Measurements from ENCODE around the gene SPATA32.
A peak's percentile ranks its signal among the peaks of the same experiment; 100 is the strongest.

SPATA32 gene

GRCh38 chr17:45227926-45228762 lies 33.8 kb downstream of the SPATA32 start:
- DNase-seq, result no peak

DNA sequence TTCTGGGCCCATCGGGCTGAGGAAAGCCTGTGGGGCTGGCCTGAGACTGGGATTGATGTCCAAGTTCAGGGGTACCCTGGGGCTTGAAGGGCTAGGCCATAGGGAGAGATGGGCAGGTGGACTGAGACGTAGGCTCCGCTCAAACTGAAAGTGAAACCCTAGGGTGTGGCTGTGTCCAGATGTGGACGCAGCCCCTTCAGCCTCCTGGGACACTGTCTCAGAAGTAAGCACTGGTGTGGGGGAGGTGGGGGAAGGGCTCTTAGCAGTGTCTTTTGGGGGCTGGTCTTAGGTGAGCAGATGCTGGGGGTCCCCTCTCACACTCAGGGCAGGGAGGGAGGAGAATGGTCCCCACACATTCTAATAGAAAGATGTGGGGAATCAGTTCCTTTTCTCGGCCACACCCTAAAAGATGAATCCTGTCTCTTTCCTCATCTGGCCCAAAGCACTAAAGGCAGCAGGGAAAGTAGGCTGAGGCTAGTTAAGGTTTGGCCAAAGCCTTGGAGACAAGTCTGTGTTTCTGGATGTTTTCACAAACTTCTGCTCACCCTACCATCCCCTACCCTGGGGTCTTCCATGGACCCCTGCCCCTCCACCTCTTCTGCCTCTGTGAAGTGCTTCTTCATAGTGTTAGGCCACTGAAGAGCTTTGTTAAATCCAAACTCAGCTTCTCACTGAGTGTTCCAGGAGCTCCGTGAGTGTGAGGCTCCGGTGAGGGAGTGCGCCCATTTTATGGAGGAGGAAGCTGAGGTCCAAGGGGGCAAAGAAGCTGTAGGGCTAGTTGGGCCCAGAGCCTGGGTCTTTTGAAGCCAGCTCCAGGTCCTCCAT lies 34.6 kb downstream of the SPATA32 start:
- no peak for DNase-seq

DNA sequence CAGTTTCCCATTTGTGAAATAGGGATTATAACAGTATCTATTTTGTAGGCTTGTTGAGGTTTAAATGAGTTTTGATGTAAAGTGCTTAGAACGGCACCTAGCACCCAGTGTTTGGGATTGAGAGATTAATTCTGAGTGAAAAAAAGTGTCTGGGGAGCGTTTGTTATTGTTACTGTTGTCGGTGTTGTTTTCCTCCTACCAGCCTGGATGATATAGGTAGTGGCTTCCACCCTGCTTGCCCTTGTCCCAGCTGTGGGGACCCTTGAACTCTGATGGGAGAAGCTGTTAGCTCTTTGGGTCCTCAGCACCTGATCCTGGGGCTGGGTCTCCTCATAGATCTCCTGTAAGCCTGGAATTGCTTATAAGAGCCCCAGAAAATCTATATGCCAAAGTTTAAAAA lies 35.3 kb downstream of the SPATA32 start:
- DNase-seq, result no peak

GRCh38 chr17:45225964-45226530 lies 35.8 kb downstream of the SPATA32 start:
- no peak for DNase-seq

GRCh38 chr17:45225051-45225700 lies 36.7 kb downstream of the SPATA32 start:
- no peak for DNase-seq

GRCh38 chr17:45224671-45225050 lies 37.2 kb downstream of the SPATA32 start:
- DNase-seq, result no peak

DNA sequence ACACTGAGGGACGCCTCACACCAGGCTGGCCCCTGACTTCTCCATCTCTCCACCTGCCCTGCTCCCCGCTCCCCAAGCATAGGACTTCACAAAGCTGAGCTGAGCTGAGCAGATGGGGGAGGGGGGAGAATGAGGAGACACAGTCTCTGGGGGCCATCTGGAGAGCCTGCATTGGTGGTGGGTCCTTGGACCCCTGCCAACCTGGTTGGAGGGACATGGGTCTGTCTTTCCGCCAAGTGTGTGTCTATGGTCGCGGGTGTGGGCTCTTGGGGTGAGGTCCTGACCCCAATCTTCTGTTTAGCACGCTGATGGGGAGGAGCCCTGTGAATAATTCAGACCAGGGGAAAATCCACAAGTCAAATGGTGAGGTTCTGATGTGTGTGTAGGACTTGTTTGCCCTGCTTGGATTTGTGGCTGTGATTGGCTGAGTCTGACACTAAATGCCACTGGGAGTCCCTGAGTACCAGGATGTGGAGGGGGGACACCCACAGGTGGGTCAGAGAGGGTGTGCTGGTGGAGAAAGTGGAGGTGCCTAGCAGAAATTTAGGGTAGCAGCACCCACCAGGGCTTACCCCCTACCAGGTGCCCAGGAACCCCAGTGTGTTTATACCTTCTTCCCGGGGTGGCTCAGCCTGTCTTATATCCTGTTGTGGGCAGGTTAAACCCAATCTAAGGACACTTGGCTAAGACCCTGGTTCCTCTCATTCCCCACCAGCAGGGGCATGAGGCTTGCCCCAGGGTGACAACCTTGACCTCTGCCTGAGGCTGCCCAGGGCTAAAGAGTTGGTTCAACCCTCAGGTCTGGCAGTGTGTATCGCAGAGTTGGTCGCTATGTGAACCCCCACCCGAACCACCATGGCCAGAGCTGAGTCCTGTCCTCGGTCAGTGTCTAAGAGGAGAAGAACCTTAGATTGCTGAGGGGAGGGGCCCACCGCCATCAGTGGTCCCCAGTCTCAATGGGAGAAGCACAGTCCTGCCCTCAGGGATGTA lies 38.1 kb downstream of the SPATA32 start:
- no peak for DNase-seq

DNA sequence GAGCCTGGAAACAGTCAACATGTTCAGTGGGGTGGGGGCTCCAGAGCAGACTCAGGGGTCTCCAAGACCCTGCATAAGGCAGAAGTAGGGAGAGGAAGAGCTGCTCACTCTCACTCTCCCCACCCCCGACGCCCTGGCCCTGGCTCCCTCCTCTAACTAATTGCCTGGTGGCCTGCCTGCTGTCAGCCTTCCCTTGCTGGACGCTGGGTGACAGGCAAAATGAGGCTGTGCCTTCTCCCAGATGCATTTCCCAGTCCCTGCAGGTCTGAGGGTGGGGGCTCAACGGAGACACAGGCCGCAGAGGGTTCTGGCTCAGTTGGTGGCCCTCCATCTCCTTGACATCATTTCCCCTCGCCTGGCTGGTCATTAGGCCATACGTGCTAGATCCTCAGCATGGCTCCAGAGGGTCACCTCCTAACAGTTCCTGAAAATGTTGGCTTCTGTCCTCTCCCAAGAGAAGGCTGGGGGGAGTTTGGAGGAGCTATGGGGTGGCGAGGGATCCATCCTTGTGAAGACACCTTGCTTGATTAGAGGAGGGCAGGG lies 38.8 kb downstream of the SPATA32 start:
- no peak for DNase-seq

DNA sequence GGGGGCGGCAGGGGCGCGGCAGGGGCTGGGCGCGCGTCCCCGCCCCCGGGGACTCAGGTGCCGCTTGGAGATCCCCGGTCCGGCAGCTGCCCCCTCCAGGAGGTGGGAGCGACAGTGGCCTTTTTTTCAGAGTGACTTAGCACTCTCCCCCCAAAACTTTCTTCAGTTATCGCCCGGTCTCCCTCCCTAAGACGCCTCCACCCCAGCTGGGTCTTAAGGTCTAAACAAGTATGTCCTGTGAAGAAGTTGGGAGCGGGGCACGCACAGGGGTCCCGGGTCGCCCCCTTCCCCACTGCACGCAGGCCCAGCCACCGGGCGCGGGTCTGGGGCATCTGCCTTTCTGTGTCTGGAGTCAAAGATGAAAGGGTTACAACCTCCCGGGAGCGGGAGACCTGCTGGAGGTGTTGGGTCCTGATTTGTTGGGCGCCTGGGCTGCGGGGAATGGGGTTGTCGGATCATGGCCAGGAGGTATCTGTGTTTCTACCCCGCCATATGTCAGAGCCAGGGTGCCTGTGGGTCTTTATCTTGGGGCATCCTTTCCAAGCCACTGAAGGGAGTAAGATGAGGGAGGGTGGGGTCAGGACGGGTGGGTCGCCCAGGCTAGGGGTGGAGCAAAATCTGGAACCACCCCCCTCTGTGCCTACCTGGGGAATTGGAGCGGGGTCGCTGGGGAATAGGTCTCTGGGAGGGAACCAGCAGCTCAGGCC lies 39.5 kb downstream of the SPATA32 start:
- DNase-seq, result no peak

GRCh38 chr17:45222014-45222288 lies 39.9 kb downstream of the SPATA32 start:
- no peak for DNase-seq

- peak in 1 of 2 experiments; percentile 20 for DNase-seq
Measured at GRCh38 chr17:45221081-45222013, 40.5 kb downstream of the SPATA32 start, which contains the start of gene FMNL1. Gene FMNL1, plus strand, starts transcription at chr17:45221885. Its CDS starts 240 bp downstream, at chr17:45222125.

DNA sequence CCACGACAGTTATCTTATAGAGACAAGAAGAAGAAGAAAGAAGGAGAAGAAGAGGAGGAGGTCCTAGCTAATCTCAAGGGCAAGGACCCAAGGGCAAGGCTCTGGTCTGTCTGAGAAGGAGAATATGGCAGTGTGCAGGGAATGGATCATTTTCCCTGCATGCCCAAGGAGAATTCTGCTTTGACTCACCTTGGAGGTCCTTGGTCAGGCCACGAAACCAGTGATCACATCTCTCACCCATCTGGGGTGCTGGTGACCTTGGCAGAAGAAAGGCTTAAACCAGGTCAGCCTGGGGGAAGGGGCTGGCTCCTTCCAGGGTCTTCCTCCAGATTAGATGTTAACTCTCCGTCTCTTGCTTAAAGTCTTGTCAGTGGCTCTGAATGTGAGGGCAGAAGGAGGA lies 41.8 kb downstream of the SPATA32 start:
- no peak for DNase-seq

DNA sequence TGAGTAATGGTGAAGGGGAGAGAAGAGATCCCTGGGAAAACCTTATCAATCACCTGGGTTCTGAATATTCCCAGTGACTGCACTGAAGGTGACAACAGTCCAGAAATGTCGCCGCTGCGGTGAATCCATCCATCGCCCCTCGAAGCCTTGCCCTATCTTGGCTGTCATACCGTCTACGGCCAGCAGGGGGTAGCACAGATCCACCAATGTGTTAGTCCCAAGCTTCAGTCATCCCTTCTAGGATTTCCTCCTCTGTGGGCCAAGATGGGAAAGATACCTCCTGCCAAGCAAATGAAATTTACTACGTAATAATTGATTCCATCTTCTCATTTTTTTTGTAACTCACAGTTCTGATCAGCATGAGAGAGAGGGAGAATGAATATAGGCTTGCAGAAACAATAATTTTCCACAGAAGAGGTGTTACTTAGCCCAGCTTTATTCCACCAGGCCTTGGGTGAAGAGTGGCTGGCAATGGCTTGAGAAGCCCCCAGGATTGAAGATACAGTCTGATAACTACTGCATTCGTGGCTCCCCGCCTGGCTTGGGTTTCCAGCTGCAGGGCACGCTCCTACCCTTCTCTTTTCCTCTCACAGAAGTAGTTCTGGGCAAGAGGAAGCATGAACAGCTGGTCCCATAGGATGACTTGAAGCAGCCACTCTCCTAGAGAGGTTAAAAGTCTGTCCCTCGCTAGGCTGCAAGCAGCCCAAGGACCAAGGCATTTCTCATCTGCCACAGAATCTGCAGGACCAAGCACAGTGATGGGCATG lies 42.8 kb downstream of the SPATA32 start:
- peak; percentile 81 to 85 for DNase-seq
